ENCODE results near the gene NLRP9.

The NLRP9 gene

GRCh38 chr19:55687281-55688201 lies 50.7 kb downstream of the NLRP9 start:
- no peak for DNase-seq

DNA sequence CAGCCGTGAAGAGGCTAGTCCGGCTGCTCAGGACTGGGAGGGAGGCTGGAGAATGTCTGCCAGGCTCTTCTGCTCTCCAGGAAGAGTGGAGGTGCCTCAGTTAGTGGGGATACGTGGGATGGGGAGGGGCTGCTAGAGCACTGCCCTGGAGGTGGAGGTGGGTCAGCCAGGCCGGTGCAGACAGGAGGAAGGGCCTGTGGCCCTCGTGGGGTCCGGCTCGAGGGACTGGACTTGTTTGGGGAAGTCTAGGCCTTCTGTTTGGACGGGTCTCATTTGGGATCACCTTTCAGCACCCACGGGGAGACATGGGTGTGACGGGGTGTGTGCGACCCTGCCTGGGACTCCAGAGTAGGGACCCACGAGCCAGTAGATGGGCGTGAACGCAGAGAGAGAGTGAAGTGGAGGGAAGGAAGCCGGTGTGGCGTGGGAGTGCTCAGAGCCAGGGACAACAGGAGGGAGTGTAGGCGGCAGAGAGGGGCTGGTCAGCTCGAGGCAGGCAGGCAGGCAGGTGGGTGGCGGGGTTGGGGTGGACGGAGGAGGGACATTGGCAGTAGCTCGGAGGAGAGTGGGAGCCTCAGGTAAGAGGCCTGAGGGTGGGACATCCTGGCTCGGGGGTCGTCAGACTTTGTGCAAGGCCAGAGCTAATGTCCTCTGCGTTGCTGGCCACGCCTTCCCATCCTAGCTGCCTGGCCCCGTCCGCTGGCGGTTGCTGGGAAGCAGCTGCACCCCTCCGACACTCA lies 51.7 kb downstream of the NLRP9 start:
- no peak for DNase-seq

DNA sequence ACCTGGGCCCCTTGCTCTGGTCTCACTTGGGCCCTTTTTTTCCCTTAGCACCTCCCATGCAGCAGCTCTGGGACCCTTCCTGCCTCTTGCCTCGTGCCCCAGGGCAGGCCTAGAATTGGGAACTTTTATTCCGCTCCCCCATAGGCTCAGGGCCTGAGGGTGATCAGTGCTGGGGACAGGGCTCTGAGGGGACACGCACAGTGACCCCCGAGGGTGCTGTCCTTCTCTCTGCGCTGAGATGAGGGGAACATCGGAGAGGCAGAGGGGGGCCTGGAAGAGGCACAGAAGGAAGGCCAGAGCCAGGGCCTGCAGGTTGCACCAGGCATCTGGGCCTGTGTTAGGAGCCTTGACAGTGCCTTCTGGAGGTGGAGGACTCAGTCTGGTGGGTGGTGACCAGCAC lies 52.4 kb downstream of the NLRP9 start:
- DNase-seq: no peak

DNA sequence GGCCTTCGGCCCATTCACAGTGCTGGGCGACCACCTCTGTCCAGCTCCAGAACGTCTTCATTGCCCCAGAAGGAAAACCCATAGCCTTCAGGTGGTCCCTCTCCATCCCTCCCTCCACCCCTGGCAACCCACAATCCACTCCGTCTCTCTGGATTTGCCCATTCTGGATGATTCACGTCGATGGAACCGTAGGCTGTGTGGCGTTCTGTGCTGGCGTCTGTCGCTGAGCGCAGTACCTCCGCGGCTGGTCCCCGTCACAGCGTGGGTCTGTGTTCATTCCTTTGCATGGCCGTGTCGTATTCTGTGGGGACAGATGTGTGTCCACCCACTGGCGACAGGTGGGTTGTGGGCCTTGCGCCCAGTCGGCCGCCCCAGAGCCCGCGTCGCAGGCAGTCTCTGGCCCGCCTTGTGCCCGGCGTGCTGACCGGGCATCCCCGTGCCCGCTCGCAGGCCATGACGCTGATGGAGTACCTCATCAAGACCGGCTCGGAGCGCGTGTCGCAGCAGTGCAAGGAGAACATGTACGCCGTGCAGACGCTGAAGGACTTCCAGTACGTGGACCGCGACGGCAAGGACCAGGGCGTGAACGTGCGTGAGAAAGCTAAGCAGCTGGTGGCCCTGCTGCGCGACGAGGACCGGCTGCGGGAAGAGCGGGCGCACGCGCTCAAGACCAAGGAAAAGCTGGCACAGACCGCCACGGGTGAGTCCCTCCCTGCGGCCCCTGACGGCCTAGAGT lies 53.1 kb downstream of the NLRP9 start:
- no peak for DNase-seq

GRCh38 chr19:55683449-55684261 lies 54.5 kb downstream of the NLRP9 start:
- no peak for DNase-seq

DNA sequence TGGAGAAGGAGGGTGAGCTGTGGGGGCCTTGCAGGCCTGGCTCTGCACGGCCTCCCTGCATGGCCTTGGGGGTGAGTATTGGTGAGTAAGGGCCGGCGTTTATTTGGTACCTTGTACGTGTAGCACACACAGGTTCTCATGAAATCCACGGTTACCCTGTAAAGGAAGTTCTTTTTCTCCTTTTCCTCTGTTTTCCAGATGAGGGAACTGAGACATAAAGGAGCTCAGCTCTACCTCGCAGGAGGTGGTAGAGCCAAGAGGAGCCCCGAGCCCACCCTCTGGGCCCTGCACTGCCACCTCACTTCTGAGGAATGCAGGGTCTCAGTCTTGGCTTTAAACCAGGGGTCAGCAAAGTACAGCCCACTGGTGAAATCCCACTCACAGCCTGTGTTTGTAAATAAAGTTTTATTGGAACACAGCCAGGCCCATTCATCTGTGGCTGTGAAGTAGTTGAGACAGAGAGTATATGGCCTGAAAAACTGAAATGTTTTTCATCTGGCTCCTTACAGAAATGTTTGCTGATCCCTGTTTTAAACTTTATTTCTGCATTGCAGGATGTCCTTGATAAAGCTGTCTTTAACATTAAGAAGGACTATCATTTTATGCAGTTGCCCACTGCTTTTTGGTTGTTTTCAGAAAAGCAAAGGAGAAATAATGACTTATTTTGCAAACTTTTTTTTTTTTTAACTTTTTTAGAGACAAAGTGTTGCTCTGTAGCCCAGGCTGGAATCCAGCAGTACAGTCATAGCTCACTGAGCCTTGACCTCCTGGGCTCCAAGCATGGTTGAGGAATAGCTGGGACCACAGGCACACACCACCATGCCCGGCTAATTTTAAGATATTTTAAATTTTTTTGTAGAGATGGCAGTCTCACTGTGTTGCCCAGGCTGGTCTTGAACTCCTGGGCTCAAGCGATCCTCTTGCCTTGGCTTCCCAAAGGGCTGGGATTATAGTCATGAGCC lies 56.8 kb downstream of the NLRP9 start:
- no peak for DNase-seq

GRCh38 chr19:55680339-55681130 lies 57.7 kb downstream of the NLRP9 start:
- DNase-seq: no peak

GRCh38 chr19:55679343-55680257 lies 58.6 kb downstream of the NLRP9 start:
- no peak for DNase-seq

DNA sequence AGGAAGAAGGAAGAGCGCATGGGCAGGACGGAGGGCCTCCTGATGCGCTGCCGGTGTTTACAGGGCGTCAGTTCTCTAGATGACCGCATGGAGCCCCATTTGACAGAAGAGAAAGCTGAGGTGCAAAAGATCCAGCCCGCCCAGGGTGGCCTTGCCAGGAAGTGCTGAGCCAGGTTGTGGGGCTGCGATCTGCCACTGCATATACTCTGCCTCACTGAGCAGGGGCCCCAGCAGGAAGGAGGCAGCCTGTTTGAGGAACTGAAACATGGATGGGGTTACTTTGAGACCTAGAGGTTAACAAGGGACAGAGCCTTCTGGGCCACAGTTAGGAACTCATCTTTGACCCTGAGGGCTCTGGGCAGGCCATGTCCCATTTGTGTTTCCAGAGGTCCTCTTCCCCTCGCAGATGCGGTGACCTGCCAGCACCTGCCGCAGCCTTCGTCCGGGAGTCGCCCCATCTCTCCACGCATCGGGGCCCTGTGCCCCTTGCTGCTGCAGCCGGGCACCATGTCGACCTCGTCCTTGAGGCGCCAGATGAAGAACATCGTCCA lies 60.0 kb downstream of the NLRP9 start:
- DNase-seq: peak; percentile 61

DNA sequence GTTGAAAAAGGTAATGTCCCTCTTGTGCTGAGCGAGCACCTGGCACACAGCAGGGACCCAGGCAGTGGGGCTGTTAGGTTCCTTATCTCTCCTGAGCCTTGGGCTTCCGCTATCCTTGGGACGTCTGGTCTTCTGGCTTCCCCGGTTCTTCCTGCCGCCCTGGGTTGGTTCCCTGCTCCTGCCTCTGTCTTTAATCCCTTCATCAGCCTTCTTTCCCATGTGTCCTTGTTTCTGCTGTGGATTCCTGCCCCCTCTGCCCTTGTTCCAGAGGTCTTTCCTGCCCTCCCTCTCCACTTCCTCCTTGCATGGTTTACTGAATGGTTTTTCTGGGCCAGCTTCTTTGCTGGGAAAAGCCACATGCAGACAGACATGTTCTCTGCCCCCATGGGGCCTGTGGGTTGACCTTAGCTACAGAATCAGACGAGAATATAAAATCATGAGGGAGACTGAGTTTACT lies 60.6 kb downstream of the NLRP9 start:
- DNase-seq: no peak

DNA sequence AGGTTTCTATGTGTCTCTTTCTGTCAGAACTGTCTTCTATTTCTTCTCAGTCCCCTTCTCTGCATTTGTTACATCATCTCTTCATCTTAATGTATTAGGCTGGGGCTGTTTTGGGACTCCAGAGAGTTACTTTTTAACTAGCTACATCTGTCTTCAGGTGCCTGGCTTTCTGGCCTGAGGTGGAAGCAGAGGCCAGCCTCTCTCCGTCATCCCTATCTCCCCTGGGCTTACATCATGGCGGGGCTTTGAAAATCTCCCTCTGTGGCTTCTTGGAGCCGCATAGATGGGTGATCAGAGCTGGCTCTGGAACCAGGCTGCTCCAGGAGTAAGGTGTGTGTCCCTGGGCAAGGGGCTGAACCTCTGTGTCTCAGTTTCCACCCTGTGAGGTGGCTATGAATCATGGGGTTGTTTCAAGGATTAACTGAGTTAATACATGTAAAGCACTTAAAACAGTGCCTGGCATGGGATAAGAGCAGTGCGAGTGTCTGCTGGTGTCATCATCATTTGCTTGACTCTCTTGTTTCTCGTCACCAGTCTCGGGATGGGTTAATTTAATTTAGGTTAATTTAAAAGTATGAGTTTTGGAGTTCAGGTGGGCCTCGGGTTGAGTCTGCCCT lies 61.2 kb downstream of the NLRP9 start:
- no peak for DNase-seq

DNA sequence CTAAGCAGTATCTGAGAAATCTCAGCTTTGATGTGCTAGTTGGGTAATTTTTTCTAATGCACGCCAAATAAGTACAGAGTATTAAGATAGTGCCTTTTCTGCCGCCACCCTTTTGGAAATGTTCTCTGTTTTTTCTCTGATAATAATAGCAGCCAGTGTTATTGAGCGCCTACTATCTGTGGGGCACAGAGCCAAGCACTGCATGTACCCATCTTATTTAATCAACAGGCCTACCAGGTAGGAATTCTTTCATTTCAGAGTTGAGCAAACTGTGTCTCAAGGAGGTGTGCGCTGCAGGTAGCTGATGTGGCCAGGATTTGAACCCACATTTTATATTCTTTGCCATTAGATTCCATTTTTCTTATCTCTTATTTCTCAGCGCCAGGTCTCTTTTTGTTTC lies 61.8 kb downstream of the NLRP9 start:
- DNase-seq: no peak

DNA sequence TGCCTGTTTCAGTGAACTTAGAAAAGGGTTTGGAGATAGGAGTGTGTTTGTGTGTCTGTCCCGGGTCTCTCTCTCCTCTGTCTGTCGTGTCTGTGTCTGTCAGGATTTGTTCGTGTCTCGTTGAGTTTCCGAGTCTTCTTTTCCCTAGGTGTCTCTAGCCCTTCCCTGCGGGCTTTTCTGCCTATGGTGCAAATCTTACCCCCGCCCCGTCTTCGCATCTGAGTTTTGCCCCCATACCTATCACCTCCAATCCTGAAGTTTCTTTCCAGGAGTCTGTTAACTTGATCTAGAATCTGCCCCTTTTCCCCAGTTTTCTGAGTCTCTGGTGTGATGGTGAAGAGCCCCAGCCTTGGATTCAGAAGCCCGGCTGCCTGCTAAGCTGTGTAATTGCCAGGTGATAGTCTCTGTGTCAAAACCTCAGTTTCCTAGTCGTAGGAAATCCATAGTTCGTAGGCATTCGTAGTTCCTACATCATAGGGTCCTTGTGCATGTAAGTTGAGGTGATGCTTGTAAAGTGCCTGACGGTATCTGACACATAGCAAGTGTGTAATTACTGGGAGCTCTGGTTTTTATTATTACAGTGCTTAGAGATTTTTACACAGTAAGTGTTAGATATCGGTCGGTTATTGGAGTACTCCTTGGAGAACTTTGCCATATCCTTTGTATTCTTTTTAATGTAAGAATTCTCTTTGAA lies 62.4 kb downstream of the NLRP9 start:
- DNase-seq: no peak

GRCh38 chr19:55674841-55675660 lies 63.2 kb downstream of the NLRP9 start, which contains the start of gene EPN1:
TSS of gene EPN1 (plus strand) at chr19:55675226. CDS start at chr19:55678628, 3,402 bp downstream.
- peak; percentile 98 for DNase-seq

- DNase-seq: no peak
Observed at GRCh38 chr19:55674459-55674840, 63.8 kb downstream of the NLRP9 start.

GRCh38 chr19:55673889-55674288 lies 64.3 kb downstream of the NLRP9 start:
- DNase-seq: no peak

GRCh38 chr19:55673465-55673864 lies 64.7 kb downstream of the NLRP9 start:
- DNase-seq: no peak
